ENCODE measurements around the gene LGR5.

LGR5 gene

DNA sequence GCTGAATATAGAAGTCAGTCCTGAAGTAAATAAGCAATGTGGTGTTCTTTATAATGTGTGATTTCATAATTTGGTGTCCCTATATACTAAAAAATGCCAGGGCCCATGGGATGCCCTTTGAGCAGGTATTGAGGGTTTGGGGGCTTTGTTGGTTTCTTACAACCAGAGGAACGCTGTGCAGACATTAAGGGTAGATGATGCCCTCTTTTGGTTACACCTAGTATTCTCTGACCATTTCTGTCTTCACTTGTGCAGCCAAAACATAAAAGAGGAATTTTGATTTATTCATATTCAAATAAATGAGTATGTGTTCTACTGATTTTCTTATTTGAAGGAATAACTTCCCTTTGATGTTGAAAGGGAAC is 3.0 kb downstream of the LGR5 start:
- DNase-seq (ENCODE audit: low read depth): no peak

GRCh38 chr12:71445071-71445470 is 5.5 kb downstream of the LGR5 start:
- no peak for DNase-seq (ENCODE audit: low read depth)
- TF ChIP-seq CTCF (conservative IDR thresholded peaks at IDR 0.05; ENCODE audit: control insufficient read depth, insufficient read depth, low read depth, low read length): no peak
- no peak overlapping the region for H3K4me3 ChIP-seq (ENCODE audit: control insufficient read depth, low read depth, low read length)

More for the DNA sequence above, 3.0 kb downstream of the LGR5 start:
- TF ChIP-seq CTCF (conservative IDR thresholded peaks at IDR 0.05; ENCODE audit: control insufficient read depth, insufficient read depth, low read depth, low read length): no peak
- H3K4me3 ChIP-seq (ENCODE audit: control insufficient read depth, low read depth, low read length): no peak overlapping the region

DNA sequence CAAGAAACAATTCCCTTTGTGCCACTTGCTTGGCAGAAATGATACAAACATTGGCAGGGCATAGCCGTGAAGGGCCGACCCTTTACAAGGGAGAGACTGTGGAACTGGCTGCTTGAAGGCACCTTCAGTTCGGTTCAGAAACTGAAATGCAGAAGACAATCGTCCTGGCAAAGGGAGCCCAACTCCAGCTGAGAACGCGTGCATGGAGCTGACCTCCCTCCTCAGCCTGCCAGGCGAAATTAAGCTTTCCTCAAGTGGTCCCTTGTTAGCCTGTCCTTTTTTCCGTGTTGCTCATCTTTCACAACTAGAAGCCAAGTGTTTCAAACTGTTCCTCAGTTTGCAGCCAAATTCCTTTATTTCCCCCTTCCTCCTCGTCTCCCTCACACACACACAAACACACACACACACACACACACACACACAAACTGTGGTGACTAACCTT is 8.1 kb downstream of the LGR5 start:
- no peak overlapping the region for H3K4me3 ChIP-seq (ENCODE audit: control insufficient read depth, low read depth, low read length)
- DNase-seq (ENCODE audit: low read depth): no peak
- TF ChIP-seq CTCF (conservative IDR thresholded peaks at IDR 0.05; ENCODE audit: control insufficient read depth, insufficient read depth, low read depth, low read length): no peak

DNA sequence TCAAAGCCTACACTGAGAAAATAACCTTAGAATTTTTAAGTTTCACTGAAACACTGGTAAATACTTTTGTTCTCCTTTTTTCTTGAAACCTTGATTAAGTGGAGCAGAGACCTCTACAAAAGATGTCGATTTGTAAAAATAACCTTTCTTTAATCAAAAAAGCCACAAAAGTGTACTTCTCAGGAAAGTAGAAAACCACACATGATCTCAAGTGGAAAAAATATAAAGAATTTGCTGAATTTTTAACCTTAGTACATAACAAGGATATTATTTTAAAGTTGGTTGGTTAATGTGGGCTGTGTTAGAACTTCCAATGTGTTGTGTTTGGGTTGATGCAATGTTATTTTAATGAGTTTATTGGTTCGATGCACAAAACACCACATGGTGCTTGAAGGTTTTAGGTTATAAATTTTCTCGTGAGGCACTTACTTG is 8.6 kb downstream of the LGR5 start:
- TF ChIP-seq CTCF (conservative IDR thresholded peaks at IDR 0.05; ENCODE audit: control insufficient read depth, insufficient read depth, low read depth, low read length): no peak
- no peak for DNase-seq (ENCODE audit: low read depth)
- no peak overlapping the region for H3K4me3 ChIP-seq (ENCODE audit: control insufficient read depth, low read depth, low read length)

DNA sequence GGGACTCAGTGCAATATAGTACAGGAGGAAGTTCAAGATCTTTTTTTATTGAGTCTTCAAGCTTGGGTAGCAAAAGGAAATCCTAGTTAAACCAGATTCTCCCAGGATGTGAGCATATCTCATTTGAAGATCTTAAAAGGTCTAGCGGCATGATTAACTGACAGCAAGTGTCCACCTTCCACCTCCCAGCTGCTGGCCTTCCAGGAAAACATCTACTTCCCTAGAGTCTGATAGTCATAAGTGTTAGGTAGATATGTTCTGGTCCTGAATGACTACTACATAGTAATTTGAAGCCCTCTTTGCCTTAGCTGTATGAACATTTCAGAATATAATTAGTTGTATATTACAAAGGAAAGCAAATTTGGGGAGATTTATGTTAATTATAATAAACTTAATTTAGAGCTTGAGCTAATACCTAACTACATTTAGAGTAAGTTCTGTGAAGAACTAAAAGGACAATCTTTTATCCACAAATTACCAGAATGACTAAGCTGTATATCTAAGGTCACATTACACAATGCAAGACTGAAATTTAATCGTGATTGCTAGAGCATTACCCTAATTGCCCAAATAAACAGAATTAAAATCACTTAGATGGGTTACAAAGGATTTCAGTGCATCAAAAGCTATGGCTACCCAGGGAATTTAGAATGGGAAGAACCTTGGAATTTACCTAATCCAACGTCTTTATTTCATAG is 9.9 kb downstream of the LGR5 start:
- no peak for DNase-seq (ENCODE audit: low read depth)
- TF ChIP-seq CTCF (conservative IDR thresholded peaks at IDR 0.05; ENCODE audit: control insufficient read depth, insufficient read depth, low read depth, low read length): no peak
- H3K4me3 ChIP-seq (ENCODE audit: control insufficient read depth, low read depth, low read length): no peak overlapping the region

DNA sequence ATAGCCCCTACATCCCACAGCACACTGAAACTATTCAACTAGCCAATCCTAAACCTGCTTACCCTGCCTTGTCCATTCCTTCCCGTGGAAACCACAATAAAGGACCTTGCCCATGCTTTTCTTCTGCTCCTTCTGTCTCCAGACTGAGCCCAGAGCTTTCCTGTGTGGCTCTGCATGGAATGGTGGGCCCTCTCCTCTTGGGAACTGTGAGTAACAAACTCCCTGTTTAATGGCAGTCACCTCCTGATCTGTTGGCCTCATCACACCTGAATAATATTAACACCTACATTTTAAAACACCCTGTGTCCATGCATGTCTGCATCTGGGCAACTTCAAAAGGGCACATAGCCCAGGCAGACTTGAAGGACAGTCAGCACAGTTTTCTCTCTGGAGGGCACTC is 12.4 kb downstream of the LGR5 start:
- no peak for TF ChIP-seq CTCF (conservative IDR thresholded peaks at IDR 0.05; ENCODE audit: control insufficient read depth, insufficient read depth, low read depth, low read length)
- H3K4me3 ChIP-seq (ENCODE audit: control insufficient read depth, low read depth, low read length): no peak overlapping the region
- no peak for DNase-seq (ENCODE audit: low read depth)

All from fibroblast of mammary gland (primary cell).